ENCODE results near the gene CACNA1G.

The CACNA1G gene

DNA sequence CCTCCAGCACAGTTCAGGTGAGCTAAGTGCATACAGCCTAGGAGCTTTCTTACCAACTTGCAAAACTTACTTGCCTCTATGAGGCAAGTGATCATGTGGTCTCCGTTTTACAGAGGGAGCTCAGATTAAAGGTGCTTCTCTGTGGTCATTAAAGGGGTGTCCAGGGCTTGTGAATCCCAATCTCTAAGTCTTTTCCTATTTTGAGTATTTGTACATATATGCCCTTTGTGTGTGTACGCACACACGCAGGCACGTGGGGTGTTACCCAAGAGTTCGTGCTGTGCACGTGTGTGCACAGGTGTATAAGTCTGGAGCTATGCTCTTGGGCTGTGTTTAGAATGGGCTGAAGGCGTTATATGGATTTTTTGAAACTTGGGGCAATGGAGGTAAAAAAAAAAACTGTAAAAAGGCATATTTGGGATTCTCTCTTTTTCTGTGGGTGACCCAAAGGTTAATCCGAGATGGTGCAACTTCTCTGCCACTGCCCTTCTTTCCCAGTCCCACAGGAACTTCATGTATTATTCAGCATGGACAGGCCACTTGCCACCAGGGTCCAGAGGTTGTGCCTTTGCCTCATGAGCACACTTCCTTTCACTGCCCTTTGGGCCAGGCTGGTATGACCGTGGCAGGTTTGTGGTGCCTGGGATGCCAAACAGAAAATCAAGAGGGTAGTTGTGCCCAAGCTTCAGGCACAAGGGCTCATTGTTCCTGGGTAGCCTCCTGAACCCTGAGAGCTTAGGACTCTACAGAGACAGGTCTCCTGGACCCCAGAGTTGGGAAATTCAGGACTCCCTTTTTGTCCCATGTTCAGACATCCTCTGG lies 75.7 kb downstream of the CACNA1G start:
- no peak for DNase-seq (ENCODE audit: low read depth in 2 of 2)
- no peak overlapping the region for H3K4me3 ChIP-seq (replicated peaks in 1 of 2; ENCODE audit: low read depth in 2 of 2, low read length in 2 of 2)

DNA sequence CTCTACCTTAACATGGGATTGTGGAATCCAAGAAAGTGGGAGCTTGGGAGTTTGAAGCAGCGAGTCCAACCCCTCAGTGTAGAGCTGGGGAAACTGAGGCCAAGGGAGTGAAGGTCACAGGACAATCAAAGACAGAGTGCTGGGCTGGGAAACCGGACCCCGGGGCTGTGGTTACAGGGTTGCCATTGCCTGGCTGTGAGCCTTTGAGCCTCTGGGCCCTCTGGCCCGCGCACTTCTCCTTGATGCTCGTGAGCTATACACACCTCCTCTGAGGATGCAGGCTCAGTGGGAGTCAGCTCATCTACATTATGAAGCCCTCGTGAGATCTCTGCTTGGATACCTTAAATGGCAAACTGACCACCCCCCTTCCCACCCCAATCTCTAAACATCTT lies 76.3 kb downstream of the CACNA1G start:
- TF ChIP-seq, protein P1, sequence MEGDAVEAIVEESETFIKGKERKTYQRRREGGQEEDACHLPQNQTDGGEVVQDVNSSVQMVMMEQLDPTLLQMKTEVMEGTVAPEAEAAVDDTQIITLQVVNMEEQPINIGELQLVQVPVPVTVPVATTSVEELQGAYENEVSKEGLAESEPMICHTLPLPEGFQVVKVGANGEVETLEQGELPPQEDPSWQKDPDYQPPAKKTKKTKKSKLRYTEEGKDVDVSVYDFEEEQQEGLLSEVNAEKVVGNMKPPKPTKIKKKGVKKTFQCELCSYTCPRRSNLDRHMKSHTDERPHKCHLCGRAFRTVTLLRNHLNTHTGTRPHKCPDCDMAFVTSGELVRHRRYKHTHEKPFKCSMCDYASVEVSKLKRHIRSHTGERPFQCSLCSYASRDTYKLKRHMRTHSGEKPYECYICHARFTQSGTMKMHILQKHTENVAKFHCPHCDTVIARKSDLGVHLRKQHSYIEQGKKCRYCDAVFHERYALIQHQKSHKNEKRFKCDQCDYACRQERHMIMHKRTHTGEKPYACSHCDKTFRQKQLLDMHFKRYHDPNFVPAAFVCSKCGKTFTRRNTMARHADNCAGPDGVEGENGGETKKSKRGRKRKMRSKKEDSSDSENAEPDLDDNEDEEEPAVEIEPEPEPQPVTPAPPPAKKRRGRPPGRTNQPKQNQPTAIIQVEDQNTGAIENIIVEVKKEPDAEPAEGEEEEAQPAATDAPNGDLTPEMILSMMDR (IDR thresholded peaks at IDR 0.05; ENCODE audit: low read depth, low read length): no peak
- DNase-seq (ENCODE audit: low read depth in 2 of 2): no peak
- H3K4me3 ChIP-seq (replicated peaks in 1 of 2; ENCODE audit: low read depth in 2 of 2, low read length in 2 of 2): no peak overlapping the region

More for the DNA sequence above, 75.7 kb downstream of the CACNA1G start:
- TF ChIP-seq, protein P1 (IDR thresholded peaks at IDR 0.05; ENCODE audit: low read depth, low read length): no peak

DNA sequence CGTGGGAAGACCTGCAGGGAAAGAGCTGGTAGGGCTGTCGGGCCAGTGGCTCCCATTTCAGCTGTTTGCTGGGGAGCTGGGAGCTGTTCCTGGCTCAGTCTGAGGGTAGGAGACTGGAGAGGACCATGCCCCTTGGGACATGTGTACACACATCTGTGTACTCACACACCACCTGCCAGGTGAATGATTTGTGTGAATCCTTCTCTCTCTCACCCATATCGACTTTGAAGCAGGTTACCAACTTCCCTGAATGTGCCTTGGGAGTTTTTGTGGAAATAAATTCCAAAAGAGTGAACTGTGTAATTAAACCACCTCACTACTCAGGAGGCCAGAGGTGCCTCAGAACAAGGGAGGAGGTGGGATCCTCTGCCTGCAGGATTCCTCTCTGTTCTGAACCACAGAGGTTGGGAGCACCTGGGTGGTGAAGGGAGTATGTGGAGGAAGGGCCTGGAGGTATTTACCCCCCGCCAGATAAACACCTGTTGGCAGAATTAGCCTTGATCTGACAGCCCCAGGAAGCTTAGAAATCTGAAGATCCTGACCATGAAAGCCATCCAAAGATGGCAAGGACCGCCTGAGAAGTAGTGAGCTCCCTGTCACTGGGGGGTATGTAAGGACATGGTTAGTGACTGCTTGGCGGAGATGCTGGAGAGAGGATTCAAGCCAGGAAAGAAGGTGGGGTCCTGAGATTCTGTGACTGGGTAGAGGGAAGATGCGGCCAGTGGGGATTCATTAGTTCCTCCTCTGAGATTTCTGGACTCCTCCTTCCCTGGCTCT lies 77.5 kb downstream of the CACNA1G start:
- TF ChIP-seq, protein P1 (IDR thresholded peaks at IDR 0.05; ENCODE audit: low read depth, low read length): no peak
- DNase-seq (ENCODE audit: low read depth in 2 of 2): no peak
- no peak overlapping the region for H3K4me3 ChIP-seq (replicated peaks in 1 of 2; ENCODE audit: low read depth in 2 of 2, low read length in 2 of 2)

DNA sequence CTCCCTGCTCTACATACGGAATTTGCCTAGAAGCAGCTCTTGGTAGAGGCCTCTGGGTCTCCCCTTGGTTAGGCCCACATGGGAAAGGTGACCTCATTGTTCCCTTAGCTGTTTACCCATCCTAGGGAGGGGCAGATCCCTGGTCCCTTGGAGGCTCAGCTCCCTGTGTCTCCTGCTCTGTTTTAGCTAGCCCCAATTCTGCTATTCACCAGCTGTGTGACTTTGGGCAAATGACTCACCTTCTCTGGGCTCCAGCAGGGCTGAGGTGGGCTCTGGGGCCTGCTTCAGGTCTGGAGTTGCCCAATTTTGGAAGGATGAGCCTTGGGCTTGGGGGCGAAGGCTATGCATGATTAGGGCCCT lies 78.1 kb downstream of the CACNA1G start:
- peak; percentile 49 to 80 for DNase-seq (ENCODE audit: low read depth in 2 of 2)
- H3K4me3 ChIP-seq (replicated peaks in 1 of 2; ENCODE audit: low read depth in 2 of 2, low read length in 2 of 2): no peak overlapping the region
- TF ChIP-seq, protein P1 (IDR thresholded peaks at IDR 0.05; ENCODE audit: low read depth, low read length): no peak

DNA sequence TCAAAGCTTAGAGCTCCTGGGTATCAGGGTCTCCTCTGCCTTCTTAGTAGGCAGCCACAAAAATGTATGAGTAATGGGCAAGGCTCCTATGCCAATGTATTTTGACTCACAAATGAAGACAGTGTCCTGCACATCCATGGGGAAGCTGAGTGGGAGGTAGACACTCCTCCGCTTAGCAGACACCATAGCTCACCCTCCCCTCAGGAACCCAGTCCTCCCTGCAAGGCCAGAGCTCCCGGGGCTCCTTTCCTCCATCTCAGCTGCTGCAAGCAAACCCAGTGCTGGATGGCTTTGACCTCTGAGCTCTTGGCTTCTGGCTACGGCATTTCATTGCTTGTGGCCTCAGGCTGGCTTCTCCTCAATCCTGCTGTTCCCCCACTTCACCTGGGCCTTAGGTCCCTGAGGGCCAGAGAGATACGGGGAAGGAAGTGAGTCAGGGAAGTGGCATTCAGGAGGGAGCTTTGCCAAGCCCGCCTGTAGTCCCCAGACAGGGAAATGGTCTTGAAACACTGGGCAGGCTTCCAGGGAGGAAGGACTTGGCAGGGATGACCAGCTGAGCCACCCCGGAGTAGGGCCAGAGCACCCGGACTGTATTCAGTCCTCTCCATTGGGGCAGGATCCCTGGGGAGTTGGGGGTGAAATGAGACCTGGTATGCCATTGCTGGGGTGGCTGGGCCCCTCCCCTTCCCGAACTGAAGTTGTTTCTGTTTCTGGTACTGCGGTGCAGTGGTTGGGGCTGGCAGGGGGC lies 78.6 kb downstream of the CACNA1G start:
- peak; percentile 99 for DNase-seq (ENCODE audit: low read depth in 2 of 2)
- TF ChIP-seq, protein P1 (IDR thresholded peaks at IDR 0.05; ENCODE audit: low read depth, low read length): no peak
- no peak overlapping the region for H3K4me3 ChIP-seq (replicated peaks in 1 of 2; ENCODE audit: low read depth in 2 of 2, low read length in 2 of 2)

DNA sequence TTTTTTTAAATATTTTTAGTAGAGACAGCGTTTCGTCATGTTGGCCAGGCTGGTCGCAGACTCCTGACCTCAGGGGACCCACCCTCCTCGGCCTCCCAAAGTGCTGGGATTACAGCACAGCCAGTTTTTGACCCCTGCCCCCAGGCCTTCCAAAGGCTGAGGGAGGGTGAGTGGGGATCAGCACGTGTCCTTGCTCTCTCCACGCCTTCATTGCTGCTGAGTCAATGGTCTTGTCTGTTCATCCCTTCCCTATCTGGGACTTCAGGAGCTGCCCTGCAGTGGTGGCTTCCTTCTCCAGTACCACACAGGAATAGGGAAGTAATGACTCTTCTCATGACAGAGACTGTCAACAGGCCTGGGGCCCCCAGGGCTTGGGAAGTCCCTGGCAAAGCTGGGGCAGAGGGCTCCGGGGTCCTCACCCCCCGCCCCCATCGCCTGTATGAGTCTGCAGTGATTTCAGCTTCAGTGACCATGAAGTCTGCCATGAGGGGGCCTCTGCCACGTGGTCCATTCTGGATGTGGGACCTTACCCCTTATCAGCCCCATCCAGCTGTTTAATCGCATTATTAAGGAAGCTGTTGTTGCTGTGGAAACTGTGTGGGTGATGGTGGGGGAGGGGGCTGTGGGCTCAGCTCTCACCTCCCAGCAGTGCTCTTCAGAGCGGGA lies 80.3 kb downstream of the CACNA1G start:
- no peak overlapping the region for H3K4me3 ChIP-seq (replicated peaks in 1 of 2; ENCODE audit: low read depth in 2 of 2, low read length in 2 of 2)
- TF ChIP-seq, protein P1 (IDR thresholded peaks at IDR 0.05; ENCODE audit: low read depth, low read length): no peak

More for the DNA sequence above, 80.3 kb downstream of the CACNA1G start:
- DNase-seq (ENCODE audit: low read depth in 2 of 2): peak; percentile 42 to 46
